ENCODE results near the gene CPA1.
"Not testable (repeated sequence)": the region's sequence is repeated elsewhere in the genome, so short reads cannot be mapped to it uniquely, and the experiment has no call there.

The CPA1 gene

DNA sequence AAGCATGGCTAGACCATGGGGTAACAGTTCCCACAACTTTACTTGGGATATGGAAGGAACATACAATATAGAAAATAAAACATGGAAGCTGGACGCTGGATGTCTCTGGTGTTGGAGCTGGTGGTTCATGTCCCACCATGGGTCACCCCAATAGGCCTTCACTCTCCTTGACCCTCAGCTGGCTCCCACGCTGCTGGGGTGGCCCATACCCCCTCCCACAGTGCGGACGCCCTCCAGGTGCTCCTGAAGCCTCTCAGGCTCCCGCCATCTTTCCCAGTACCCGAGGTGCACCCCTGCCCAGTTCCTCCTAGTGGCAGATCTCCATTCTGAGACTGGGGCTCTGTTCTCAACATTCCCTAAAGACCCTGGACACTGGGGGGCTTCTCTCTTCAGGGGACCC, 5.8 kb upstream of the CPA1 start:
- no peak for DNase-seq

DNA sequence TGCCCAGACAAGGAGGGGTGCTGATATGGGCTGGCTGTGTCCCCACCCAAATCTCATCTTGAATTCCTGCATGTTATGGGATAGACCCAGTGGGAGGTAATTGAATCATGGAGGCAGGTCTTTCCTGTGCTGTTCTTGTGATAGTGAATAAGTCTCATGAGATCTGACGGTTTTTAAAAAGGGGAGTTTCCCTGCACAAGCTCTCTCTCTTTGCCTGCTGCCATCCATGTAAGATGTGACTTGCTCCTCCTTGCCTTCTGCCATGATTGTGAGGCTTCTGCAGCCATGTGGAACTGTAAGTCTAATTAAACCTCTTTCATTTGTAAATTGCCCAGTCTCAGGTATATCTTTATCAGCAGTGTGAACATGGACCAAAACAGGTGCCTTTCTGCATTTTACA, 3.8 kb upstream of the CPA1 start:
- not testable (repeated sequence) for DNase-seq

DNA sequence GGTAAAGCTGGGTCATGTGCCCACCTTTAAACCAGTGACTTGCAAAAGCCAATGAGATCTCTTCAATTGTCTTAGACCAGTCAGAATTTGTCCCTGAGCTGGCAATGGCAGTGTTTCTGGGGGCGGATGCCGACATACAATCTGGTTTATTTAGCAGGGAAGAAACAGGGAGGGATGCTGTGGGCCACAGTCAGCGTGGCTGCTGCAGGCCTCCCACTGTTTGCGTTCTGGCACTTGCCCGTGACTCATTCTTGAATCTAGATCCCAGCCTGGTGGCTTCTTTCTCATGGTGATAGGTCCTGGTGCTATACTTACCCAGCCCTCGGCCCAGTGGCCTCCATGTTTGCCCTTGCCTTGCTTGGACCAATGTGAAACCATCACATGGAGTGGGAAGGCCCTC, 3.1 kb upstream of the CPA1 start:
- DNase-seq: no peak

DNA sequence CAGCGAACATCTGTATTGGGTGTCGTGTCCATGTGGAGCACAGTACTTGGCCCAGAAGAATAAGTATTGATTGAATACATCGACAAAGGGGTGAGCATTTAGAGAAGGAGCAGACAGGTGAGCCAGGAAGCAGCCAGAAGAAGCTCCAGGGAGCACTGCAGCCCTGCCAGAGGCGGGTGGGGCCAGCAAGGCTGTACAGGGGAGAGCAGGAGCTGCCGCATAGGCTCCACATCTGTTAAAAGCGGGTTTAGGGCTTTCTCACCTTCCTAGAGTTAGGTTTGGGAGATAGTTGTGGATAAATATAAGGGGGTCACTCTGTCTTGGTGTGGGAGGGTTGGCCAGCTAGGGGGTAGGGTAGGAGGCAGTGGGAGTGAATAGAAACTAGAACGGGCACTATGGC, 1.3 kb upstream of the CPA1 start:
- no peak for DNase-seq

DNA sequence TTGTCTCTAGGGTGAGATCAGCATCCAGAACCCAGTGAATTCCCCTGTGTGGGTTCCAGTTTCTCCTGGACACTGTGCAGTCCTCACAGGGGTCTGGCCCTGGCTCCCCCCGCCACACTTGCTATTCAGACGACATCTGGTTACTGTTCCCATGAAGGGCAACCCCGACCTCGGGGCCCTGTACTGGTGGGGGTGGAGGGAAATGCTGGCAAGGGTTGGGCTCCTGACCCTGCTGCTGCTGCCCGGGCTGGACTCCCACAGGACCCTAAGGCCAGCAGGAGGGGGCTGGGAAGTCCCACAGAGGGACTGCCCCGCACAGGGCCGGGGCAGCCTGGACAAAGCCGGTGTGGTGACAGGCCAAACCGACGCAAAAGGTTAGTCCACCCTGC, 768 bp upstream of the CPA1 start:
- DNase-seq: no peak

DNA sequence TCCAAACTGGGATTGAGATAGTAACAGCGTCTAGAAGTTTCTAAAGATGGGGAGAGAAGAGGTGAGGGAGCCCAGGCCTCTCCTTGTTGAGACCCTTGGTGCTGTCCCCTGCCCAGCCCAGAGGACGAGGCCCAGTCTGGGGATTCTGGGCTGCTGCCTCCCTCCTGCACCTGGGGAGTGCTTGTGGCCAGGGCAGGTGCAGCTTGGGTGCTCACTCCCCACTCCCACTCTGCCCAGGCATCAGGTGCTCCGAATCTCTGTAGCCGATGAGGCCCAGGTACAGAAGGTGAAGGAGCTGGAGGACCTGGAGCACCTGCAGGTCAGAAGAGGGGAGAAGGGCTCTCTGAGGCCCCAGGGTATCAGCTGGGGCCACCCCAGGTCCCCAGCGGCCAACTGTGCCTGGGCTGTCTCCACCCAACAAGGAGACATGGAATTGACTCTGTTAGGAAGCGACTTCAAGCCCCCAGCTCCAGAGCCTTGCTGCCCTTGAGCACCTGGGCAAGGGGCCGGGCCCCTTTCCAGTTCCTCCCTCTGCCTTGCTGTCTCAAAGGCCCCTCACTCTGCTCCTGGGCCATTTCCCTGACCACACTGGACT, 664 bp downstream of the CPA1 start:
- DNase-seq: no peak

DNA sequence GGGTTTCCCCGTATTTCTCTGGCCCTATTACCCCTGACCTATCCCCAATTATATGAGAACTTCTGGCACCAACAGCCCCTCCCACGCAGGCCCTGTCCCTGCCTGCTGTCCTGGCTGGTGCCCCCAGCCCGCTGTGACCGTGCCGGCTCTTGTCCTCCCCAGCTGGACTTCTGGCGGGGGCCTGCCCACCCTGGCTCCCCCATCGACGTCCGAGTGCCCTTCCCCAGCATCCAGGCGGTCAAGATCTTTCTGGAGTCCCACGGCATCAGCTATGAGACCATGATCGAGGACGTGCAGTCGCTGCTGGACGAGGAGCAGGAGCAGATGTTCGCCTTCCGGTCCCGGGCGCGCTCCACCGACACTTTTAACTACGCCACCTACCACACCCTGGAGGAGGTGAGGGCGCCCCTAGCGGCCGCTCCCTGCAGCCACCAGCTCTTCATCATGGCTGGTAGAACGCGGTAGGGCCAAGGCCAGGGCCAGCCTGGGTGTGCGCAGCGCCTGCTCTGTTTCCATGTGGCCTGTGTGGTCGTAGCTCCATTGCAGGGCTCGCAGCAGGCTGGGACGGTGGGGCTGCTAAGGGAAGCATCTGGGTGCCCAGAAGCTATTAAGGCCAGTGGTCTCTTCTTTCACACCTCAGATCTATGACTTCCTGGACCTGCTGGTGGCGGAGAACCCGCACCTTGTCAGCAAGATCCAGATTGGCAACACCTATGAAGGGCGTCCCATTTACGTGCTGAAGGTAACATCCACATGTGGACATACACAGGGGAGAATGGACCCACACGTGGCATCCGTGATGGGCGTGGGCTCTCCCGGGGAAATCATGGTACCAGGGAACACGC, 1.4 kb downstream of the CPA1 start:
- DNase-seq: no peak

DNA sequence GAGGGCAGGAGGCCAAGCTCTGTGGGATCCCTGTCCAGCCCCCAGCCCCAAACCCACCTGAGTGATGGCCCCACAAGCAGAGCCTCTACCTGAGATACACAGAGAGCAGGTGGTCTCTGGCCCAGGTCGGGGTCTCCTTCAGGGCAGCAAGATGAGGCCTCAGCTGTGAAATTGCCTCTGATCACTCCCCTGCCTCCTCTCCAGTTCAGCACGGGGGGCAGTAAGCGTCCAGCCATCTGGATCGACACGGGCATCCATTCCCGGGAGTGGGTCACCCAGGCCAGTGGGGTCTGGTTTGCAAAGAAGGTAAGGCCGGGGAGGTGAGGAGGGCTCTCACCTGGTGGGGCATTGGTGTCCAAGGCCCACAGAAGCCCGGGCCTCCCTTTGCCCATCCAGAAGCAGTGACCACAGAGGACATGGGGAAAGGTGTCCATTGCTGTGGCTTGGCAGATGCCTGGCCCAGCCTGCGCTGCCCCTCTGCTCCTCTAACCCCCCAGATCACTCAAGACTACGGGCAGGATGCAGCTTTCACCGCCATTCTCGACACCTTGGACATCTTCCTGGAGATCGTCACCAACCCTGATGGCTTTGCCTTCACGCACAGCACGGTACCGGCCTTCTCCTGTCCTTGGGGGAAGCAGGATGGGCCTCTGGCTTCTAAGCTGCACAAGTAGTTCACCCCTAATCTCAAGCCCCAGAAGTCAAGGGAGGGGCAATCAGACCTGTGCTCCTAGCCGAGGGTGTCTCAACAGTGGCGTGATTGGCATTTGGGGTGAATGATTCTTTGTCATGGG, 3.1 kb downstream of the CPA1 start:
- DNase-seq: no peak

DNA sequence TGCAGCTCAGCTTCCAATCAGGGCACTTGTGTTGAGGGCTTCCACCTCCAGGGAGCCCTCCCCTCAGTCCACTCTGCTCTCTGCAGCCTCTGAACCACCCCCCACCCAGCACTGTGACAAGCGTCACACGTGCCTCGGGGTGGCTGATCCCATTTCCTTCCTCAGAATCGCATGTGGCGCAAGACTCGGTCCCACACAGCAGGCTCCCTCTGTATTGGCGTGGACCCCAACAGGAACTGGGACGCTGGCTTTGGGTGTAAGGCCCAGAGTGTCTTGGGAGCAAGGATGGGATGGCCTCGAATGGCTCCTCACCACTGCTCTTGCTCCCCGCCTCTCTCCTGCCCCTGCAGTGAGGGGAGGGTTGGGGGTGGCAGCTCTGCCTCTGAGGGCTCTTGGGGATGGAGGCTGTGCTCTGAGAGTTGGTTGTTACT, 4.1 kb downstream of the CPA1 start:
- DNase-seq: no peak

DNA sequence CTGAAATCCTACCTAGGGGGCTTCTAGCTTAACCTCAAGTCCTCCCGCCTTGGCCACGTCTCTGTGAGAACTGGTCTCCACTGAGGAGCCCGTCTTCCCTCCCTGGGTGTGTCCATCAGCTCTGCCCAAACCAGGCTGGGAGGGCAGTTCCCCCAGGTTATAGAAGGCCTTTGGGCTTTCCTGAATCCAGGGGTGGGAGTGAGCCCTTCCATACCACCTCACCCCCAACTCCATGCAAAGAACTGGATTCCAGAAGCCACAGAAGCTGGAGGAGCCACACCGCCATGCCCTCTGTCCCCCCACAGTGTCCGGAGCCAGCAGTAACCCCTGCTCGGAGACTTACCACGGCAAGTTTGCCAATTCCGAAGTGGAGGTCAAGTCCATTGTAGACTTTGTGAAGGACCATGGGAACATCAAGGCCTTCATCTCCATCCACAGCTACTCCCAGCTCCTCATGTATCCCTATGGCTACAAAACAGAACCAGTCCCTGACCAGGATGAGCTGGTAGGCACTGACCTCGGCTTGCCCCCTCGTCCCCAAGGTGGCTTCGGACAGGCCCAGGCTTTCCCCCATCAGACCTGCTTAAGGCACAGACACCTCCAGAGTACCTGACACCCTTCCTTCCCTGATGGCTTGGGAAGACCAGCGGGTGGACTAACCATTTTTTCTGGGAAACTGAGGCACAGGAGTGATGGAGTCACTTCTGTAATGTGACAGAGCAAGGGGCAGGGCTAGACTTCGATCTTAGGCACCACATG, 4.7 kb downstream of the CPA1 start:
- no peak for DNase-seq

DNA sequence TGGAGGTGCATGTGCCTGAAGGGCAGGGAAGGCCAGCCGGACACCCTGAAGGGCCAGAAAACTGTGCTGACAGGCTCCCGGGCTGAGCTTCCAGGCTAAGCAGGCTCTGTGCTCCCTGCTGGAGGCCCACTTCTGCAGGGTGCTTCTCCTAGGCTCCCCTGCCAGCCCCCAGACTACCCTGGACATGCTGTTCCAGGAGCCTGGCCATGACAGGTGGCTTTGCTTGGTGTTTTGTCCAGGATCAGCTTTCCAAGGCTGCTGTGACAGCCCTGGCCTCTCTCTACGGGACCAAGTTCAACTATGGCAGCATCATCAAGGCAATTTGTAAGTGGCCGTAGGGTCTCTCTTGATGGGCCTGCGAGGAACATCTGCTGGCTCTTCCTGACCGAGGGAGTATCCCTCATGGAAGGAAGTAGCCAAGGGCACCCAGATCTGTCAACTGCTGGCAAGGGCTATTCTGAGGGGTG, 5.3 kb downstream of the CPA1 start:
- no peak for DNase-seq

DNA sequence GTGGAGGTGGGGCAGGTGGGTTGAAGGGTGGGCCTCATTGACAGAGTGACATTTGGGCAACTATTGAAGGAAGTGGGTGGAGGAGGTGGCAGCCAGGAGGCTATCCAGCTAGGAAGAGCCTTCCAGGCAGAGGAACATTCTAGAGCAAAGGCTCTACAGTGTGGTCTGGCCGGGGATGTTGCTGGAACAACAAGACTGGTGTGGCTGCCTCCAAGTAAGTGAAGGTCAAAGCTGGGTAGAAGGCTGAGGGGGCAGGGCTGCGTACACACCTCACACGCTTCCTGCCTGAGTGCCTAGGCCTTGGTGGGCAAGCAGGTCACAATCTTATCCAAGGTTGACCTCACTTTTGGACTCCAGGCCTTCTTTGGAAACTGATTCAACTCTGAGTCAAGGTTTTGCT, 6.6 kb downstream of the CPA1 start:
- DNase-seq: no peak

DNA sequence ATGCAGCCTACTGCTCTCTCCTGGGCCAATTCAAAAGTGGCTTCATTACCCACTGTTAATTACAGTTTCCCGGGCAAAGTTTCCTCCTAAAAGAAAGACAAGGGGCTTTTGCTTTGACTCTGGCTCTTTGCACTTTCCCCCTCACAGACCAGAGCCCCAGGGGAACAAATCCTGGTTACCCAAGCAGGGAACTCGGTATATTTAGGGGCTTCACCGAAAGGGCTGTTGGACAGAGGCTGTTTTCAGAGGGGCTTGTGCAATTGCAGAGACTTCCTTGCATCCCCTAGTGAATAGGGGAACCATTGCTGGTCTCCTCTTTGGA, 7.0 kb downstream of the CPA1 start:
- no peak for DNase-seq

DNA sequence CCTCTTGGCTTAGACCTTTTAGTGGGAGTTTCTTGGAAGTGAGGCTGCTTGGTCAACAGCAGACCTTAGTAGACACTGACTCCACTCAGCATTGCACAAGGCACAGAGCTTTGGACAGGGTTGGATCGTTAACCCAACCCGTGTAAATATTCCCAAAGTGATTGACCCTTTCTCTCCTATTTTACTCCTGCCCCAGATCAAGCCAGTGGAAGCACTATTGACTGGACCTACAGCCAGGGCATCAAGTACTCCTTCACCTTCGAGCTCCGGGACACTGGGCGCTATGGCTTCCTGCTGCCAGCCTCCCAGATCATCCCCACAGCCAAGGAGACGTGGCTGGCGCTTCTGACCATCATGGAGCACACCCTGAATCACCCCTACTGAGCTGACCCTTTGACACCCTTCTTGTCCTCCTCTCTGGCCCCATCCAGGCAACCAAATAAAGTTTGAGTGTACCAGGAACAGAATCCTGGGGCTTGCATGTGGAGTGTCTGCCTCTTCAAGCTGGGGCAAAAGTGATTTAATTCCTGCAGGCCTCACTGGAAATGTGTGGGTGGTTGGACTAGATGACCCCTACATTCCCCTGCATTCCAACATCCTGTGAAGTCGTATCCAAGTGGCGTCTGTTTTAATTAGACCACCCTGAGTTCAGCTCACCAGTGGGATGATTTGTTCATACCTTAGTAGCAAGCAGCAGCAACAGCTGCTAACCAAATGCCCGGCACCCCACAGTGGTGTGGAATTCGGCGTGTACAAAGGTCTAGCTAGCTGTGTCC, 7.5 kb downstream of the CPA1 start:
- DNase-seq: no peak

DNA sequence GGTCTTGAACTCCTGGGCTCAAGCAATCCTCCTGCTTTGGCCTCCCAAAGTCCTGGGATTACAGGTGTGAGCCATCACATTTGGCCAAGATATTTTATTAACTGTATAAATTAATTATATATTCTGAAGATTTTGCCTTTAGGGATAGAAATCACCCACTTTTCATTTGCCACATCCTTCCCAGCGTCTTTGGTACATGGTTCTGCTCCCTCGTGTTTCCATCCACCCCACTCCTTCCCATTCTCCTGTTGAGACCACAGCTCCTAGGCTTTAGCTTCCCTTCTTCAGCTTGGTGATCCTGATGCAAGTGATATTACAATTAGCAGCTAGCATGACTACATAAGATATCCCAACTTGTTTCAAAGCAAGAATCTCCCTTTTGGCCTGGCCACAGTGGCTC, 8.4 kb downstream of the CPA1 start:
- DNase-seq: no peak

DNA sequence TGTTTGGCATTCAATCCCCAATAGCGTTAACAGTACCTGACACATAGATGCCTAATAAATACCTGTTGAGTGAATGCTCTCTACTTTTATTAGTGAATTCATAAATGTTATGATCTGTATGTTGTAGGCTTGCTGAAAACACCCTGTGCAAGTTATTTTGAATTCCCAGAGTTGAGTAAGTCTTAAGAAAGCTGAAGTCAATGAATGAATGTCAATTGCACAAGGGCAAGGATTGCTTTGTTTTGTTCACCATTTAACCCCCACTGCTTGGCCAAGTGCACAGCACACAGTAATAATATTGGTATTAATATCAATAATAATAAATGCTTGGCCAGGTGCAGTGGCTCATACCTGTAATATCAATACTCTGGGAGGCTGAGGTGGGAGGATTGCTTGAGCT, 10.2 kb downstream of the CPA1 start:
- no peak for DNase-seq

DNA sequence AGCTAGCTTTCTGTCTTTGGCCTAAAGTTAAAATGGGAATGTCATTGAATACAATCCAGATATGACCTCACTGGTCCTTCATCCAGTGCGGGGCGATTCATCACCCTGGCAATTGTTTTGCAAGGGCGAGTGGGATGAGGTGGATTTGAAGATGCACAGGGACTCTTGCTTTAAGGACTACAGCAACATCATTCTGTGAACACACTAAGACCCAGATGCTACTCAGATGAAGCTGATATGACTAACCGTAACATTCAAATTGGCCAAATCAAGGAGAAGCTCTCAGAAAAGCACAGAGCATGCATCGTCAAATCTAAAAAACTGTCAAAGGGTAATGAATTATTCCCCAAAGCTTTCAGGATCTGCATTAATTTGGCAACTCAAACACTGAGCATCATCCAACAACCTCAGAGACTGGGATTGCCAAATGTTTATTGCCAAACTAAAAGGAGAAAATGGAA, 12.8 kb downstream of the CPA1 start:
- no peak for DNase-seq

DNA sequence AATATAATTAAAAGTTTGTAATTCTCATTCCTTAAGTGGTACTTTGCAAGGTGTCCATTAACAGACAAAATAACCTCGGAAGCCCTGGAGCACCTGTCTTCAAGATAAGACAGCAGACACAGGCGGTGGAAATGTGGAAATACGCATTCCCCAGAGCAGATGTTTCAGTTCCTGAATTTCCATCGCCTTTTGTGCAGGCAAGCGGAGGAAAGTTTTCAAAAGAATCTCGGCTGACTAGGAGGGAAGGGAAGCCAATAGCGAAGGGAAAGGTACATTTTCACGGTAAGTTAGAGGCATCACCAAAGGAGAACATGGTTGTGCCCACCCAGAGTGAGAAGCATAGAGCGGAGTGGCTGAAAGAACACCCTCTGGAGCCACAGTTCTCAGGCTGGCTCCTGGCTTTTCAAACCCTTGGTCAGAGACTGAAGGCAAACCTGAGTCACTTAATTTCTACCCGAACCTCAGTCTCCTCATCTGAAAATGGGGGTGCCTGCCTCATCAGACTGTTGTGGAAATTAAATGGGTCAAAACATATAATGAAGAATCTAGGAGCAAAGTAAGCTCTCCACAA, 13.6 kb downstream of the CPA1 start:
- no peak for DNase-seq

DNA sequence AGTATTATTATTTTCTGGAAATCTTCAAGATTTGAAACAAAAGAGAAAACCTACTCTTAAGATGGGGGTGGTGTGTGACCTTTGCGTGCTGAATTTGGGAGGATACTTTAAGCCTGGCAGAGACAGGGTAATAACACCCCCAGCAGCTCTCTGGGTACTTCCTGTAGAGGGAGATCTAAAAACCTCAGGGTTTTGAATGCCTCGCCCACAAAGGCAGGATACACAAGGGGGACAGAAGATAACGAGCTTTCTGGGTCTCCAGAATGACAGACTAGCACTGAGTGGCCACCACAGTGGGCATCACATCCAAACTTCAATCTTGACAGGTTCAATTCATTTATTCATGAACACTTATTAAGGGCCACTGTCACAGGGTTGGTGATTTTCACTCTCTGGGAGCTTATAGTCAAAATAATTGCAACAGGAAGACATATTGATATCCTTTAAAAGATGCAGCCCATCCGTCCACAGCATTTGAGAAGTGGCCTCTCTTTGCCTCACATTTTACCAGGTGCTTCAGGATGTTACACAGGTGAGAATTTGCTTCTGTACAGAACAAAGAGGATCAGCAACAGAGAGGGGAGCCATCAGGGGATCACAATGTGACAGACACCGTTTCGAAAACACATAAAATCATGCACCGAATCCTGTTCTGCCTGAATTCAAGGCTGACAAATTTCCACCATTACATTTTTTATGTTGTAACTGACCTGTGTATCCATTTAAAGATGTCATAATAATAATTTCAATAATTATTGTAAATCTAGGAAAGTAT, 14.3 kb downstream of the CPA1 start:
- DNase-seq: no peak

DNA sequence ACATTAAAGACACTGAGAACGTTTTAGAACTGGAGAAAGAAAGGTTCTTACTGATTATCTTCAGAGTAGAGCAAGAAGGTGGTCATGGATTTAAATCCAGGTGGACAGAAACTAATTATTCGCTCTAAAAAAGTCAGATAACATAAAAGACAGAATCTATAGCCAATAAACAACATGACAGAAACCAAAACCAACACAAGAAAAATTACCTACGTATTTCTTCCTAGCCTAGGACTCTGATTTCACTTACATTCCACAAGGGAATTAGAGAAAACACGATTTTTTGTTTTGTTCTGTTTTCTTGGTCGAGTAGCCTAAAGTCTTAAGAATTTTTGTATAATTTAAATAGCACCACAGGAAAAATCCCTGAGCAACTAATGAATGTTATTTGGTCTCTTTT, 15.1 kb downstream of the CPA1 start:
- no peak for DNase-seq

DNA sequence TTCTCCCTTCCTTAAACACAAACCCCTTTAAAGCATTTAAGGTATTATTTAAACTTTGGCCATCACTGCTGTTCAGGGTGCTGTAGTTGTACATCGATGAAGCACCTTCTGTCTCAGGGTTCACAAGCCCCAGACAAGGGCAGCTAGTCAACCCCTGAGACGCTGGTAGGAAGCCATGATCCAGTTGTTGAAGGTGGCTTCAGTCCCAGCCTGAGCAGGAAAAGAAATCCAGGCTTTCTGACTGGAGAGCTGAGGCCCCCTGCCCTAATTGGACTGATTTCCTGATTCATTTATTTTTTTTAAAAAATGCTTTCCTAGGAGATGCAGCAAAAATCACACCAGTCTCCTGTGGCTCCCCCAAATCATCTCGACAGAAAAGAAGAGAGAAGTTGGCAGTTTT, 15.8 kb downstream of the CPA1 start:
- DNase-seq: no peak
